Measurements from ENCODE around the gene GLI1. TPM values are rescaled to one million over a fixed set of nuclear protein-coding genes. Genes with fewer than 3 reads are reported as not detected.

Gene GLI1
- total and polyA plus RNA-seq, 2 of the 13 experiments (the other 11 are each of a cell fraction or from before 2014, with no cell fraction given): 0.09 to 0.20 TPM

- TF ChIP-seq ZNF552 (CRISPR knock-in tag; IDR thresholded peaks at IDR 0.05; ENCODE audit: borderline replicate concordance): no peak
- TF ChIP-seq HMGXB3 (CRISPR knock-in tag; IDR thresholded peaks at IDR 0.05; ENCODE audit: borderline replicate concordance): no peak
- TF ChIP-seq RFX1 (IDR thresholded peaks at IDR 0.05): no peak
- no peak for TF ChIP-seq PRDM4 (CRISPR knock-in tag; IDR thresholded peaks at IDR 0.05; ENCODE audit: borderline replicate concordance)
- TF ChIP-seq NR0B2 (CRISPR knock-in tag; IDR thresholded peaks at IDR 0.05): peak; percentile 47; the same call in 1 of the 2 replicates
- 0 out of 2 replicates have a peak, but pooled peaks have one; percentile 55 for TF ChIP-seq ZNF678 (CRISPR knock-in tag; IDR thresholded peaks at IDR 0.05)
- TF ChIP-seq SATB2 (CRISPR knock-in tag; IDR thresholded peaks at IDR 0.05): no peak
- TF ChIP-seq CC2D1A (CRISPR knock-in tag; IDR thresholded peaks at IDR 0.05): no peak
- no peak for TF ChIP-seq PCBP2 (optimal IDR thresholded peaks at IDR 0.05; ENCODE audit: low read depth, low read length, poor library complexity, severe bottlenecking)
- no peak for TF ChIP-seq HNF1B (CRISPR knock-in tag; IDR thresholded peaks at IDR 0.05)
- TF ChIP-seq ZNF280B (CRISPR knock-in tag; IDR thresholded peaks at IDR 0.05; ENCODE audit: borderline replicate concordance): peak; percentile 81
- TF ChIP-seq ZNF335 (CRISPR knock-in tag; IDR thresholded peaks at IDR 0.05): no peak
- TF ChIP-seq NFYC (CRISPR knock-in tag; IDR thresholded peaks at IDR 0.05): no peak
- no peak for TF ChIP-seq PHF5A (CRISPR knock-in tag; IDR thresholded peaks at IDR 0.05; ENCODE audit: low read depth, unreplicated experiment)
- TF ChIP-seq ZNF710 (CRISPR knock-in tag; IDR thresholded peaks at IDR 0.05; ENCODE audit: borderline replicate concordance): no peak
- no peak for TF ChIP-seq STAG1 (CRISPR knock-in tag; IDR thresholded peaks at IDR 0.05)
Measured at GRCh38 chr12:57434517-57435223, 24.9 kb upstream of the GLI1 start, which contains the start of gene INHBC (continued).

Data from HepG2 (cell line).